ENCODE results near the gene NCOA3. TPM values are rescaled to one million over a fixed set of nuclear protein-coding genes. Genes with fewer than 3 reads are reported as not detected.

NCOA3 gene
- total RNA-seq, 1 experiment from 2014 or later = 25.9 TPM

DNA sequence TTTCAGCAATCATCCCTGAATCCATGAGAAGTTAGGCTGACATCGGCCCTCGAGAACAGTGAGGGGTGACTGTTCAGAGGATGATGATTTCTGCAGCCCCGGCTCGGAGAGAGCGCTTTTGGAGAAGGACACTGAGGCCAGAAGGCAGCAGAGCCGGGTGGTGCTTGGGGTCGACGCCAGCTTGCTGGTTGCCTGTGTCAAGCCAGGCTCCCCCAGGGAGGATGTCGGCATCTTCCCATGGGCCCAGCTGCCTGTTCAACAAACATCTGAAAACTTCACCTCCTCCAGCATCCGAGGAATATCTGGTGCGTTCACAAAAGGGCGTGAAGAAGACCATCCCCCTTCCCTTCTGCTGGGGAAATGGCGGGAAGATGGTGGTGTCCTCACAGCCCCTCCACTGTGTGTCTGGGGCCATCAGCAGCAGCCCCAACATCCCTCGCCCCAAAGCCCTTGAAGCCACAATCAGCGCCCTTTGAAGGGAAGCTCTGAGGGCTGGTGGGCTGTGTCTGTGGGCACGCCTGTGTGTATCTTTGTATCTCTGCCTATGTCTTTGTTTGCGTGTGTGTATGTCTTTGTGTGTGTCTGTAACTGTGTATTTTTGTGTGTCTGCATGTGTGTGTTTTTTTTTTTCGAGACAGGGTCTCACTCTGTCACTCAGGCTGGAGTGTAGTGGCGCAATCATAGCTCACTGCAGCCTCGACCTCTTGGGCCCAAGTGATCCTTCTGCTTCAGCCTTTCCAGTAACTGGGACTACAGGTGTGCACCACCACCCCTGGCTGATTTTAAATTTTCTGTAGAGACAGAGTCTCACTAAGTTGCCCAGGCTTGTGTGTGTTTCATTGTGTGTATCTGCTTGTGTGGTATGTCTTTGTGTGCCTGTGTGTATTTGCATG lies 185.7 kb downstream of the NCOA3 start (continued):
- TF ChIP-seq TCF7L2 (IDR thresholded peaks at IDR 0.05; ENCODE audit: borderline replicate concordance, extremely low read depth, insufficient read depth, insufficient read length) (no peak), RAD21 (IDR thresholded peaks at IDR 0.05; ENCODE audit: low read depth) (no peak), ZFX (IDR thresholded peaks at IDR 0.05) (no peak), YY1 (IDR thresholded peaks at IDR 0.05; ENCODE audit: extremely low read depth, insufficient replicate concordance, low read depth, low read length) (no peak)
- TF ChIP-seq, protein P1, sequence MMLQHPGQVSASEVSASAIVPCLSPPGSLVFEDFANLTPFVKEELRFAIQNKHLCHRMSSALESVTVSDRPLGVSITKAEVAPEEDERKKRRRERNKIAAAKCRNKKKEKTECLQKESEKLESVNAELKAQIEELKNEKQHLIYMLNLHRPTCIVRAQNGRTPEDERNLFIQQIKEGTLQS (IDR thresholded peaks at IDR 0.05) = no peak
- TF ChIP-seq, protein P2, sequence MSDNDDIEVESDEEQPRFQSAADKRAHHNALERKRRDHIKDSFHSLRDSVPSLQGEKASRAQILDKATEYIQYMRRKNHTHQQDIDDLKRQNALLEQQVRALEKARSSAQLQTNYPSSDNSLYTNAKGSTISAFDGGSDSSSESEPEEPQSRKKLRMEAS (IDR thresholded peaks at IDR 0.05) = no peak

DNA sequence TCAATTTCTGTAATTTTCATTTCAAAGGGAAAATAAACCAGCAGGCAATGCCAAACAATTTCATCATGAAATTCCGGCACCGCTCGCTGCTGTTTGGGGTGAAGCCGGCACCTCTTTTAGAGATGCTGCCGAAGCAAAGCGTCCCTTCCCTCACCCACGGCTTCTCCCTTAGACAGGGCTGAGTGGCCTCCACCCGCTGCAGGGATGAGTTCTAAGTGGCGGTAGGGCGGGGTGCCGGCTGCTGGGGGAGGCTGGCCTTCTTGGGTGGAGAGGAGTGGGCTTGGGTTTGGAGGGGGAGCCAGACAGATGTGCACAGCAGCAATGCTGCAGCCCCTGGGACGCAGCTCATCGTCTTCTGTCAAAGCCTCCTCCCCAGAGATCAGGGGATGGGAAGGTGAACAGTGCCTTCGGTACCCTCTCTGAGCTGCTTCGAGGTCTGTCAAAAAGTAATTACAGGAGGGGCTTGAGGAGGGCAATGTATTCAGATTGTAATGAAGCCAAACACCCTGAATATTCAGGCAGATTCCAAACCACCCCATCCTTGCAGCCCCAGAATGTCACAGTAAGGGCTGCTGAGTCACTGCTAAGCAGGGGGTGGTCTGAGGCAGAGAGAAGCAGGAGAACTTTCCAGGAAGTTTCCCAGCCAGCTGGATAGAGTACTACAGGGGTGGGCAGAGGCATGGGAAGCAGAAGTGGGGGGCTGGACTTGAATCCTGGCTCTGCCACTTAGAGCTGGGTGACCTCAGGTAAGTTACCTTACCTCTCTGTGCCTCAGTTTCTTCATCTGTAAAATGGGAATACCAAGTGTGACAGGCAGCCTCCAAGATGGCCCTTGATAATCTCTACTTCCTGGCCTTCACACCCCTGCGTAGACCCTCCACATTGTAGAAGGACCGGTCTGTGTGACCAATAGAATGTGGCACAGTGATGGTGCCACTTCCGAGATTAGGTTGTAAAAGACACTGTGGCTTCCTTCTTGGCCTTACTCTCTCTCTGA lies 187.0 kb downstream of the NCOA3 start:
- H3K9ac ChIP-seq (ENCODE audit: low read length) = no peak overlapping the region
- no TSS peak for BruUV-seq (replicated peaks)
- no peak overlapping the region for H2AFZ ChIP-seq (ENCODE audit: low read depth, low read length, poor library complexity, severe bottlenecking)
- peaks cover 0 to 8% of the 10 kb centered on the region in 2 experiments; a peak in 1 of 4 replicates for H3K4me1 ChIP-seq (ENCODE audit: control insufficient read depth in 1 of 2, insufficient read depth in 2 of 2, low read length in 2 of 2)
- no peaks in the 10 kb centered on the region for H3K79me2 ChIP-seq (ENCODE audit: insufficient read depth, low read length)
- ChIA-PET POLR2A (no interaction called here), RAD21 (ENCODE audit: low non-redundant PET in 1 of 2, low total read pairs in 2 of 2, uncharacterized antibody in 2 of 2, unreplicated experiment in 2 of 2) (no interaction called here), CTCF (no interaction called here)
- no peak overlapping the region for H3K27ac ChIP-seq (ENCODE audit: low read depth, low read length)
- H4K20me1 ChIP-seq (ENCODE audit: insufficient read depth) = no peaks in the 10 kb centered on the region
- no peaks in the 10 kb centered on the region for H3K9me2 ChIP-seq (ENCODE audit: insufficient read depth)
- intact Hi-C loops (cut with micrococcal nuclease) = no loop called here
- no peaks in the 10 kb centered on the region for H3K27me3 ChIP-seq (ENCODE audit: insufficient read depth, low read length)
- no peak overlapping the region for H3K4me3 ChIP-seq (replicated peaks in 1 of 2; ENCODE audit: low read depth in 1 of 2, low read length in 2 of 2)
- no peaks in the 10 kb centered on the region for H3K9me3 ChIP-seq (ENCODE audit: control insufficient read depth in 1 of 2, insufficient read depth in 1 of 2, low read depth in 1 of 2, low read length in 2 of 2)
- no peak for DNase-seq (ENCODE audit: low read depth, low spot score)
- no peaks in the 10 kb centered on the region for H3K36me3 ChIP-seq (ENCODE audit: control insufficient read depth in 1 of 2, insufficient read depth in 2 of 2, low read length in 2 of 2)
- ATAC-seq = no peak
- no peak overlapping the region for H3K4me2 ChIP-seq (ENCODE audit: low read length)
- TF ChIP-seq ZNF274 (IDR thresholded peaks at IDR 0.05; ENCODE audit: low read depth, low read length) (no peak), SRF (IDR thresholded peaks at IDR 0.05; ENCODE audit: low read depth) (no peak), JUND (IDR thresholded peaks at IDR 0.05) (no peak), YY1 (IDR thresholded peaks at IDR 0.05; ENCODE audit: extremely low read depth, insufficient replicate concordance, low read depth, low read length) (no peak), RAD21 (IDR thresholded peaks at IDR 0.05; ENCODE audit: low read depth) (no peak), CEBPB (IDR thresholded peaks at IDR 0.05; ENCODE audit: low read depth) (no peak), REST (IDR thresholded peaks at IDR 0.05; ENCODE audit: low read depth) (no peak)
- TF ChIP-seq, protein P2 (IDR thresholded peaks at IDR 0.05) = no peak
- TF ChIP-seq, protein P1 (IDR thresholded peaks at IDR 0.05) = no peak
- TF ChIP-seq, protein P3, sequence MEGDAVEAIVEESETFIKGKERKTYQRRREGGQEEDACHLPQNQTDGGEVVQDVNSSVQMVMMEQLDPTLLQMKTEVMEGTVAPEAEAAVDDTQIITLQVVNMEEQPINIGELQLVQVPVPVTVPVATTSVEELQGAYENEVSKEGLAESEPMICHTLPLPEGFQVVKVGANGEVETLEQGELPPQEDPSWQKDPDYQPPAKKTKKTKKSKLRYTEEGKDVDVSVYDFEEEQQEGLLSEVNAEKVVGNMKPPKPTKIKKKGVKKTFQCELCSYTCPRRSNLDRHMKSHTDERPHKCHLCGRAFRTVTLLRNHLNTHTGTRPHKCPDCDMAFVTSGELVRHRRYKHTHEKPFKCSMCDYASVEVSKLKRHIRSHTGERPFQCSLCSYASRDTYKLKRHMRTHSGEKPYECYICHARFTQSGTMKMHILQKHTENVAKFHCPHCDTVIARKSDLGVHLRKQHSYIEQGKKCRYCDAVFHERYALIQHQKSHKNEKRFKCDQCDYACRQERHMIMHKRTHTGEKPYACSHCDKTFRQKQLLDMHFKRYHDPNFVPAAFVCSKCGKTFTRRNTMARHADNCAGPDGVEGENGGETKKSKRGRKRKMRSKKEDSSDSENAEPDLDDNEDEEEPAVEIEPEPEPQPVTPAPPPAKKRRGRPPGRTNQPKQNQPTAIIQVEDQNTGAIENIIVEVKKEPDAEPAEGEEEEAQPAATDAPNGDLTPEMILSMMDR (IDR thresholded peaks at IDR 0.05 in 2 of 3, conservative IDR thresholded peaks at IDR 0.05 in 1 of 3; ENCODE audit: borderline replicate concordance in 1 of 3, insufficient read depth in 1 of 3, low read depth in 2 of 3, low read length in 2 of 3) = no peak

All from HCT116 (cell line).